ENCODE data around the gene PAF1.
"Not testable (repeated sequence)": the region's sequence is repeated elsewhere in the genome, so short reads cannot be mapped to it uniquely, and the experiment has no call there.

Gene PAF1

DNA sequence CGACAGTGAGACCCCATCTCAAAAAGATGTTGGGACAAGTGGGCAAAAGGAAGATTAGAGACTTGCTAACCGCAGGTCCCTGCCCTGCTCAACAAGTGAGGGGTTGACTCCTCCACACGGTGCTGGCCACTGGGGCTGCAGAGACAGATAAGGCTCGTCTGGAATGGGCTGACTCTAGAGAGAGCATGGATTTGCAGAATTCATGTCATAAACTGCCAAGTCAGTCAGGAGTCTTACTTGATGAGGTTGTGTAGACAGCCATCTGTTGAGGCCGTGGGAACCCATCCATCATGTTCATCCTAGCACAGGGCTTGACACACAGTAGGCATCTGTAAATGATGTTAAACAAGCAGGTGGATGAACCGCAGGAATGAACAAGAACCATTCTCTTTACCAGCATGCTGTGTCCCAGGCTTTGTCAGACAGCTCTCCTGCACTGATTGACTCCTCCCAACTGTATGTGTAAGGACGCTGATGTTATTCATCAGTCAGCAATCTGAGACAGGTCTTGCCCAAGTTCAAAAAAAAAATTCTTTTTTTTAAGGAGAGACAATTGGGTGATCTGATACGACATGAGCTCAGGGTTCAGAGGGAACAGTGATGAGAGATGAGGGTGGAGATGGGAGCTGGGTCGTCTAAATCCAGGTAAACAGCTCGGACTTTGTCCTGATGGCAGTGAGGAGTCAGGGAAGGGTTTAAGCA lies 8.8 kb downstream of the PAF1 start:
- no peak for DNase-seq

DNA sequence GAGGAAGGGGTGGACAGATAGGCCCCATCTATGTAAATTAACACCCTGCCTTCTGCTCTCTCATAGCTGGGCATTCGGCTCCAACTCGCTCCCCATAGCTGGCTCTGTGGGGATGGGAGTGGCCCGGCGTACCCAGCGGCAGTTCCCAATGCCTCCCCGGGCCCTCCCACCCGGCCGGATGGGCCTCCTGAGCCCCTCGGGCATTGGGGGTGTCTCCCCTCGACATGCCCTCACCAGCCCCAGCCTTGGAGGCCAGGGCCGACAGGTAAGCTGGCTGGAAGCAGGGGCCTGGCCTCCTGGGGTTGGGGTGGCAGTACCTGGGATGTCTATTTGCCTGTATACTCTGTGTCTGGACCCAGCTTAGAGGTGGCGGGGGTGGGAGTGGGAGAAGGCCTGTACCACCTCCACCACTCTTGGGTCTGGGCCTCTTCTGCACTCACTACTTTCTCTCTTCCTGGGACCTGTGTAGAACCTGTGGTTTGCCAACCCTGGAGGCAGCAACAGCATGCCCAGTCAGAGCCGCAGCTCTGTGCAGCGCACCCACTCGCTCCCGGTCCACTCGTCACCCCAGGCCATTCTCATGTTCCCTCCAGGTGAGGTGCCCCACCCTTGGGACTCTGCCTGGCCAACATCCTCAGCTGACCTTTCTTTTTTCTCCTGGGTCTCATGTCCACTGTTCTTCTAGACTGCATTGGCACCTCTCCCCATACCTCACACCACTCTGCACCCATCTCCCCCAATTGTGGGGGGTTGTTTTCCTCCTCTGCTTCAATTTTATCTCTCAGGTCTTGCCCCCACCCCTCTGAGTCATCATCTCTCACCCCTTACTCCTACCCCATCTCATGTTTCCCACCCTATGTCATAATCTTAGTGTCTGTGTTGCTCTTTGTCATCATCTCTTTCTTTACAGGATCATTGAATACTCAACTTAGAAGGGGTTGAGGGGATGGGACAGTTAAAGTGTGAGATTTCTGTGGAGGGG lies 10.1 kb downstream of the PAF1 start:
- no peak for DNase-seq

GRCh38 chr19:39379865-39380396 lies 11.0 kb downstream of the PAF1 start:
- DNase-seq = no peak

- DNase-seq = not testable (repeated sequence)
Measured at GRCh38 chr19:39379366-39379765, 11.5 kb downstream of the PAF1 start.

DNA sequence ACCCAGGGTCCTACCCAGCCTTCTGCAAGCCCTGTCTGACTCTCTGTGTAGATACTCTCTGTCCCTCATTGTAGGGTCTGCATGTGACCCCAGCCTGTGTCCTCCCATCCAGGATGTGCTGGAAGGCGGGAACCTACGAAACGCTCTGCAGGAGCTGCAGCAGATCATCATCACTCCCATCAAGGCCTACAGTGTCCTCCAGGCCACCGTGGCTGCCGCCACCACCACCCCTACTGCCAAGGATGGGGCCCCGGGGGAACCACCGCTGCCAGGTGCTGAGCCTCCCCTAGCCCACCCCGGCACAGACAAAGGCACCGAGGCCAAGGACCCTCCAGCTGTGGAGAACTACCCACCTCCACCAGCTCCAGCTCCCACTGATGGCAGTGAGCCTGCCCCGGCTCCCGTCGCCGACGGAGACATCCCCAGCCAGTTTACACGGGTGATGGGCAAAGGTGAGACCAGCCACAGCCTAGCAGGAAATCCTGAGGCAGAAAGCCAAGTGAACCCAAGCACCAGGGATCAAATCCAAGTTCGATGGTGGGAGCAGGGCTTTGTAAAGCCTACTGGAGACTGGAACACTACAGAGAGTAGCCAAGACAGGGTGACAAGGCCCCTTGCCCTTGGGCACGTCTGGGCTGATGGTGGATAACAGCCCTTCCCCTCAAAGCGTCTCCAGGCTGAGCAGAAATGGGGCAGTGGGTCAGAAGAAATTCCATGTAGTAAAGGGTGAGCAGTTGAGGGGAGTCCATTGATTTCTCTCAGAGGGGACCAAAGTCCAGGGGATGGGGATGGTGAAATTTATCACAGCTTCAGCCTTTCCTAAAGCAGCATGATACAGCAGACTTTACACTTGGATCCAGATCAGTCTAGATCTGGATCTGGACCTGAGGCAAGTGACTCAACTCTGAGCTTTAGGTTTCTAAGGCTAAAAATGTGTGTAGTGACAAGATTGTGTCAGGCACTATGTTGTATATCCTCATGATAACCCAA lies 13.2 kb downstream of the PAF1 start:
- no peak for DNase-seq

GRCh38 chr19:39375929-39376328 lies 15.0 kb downstream of the PAF1 start:
- no peak for DNase-seq

DNA sequence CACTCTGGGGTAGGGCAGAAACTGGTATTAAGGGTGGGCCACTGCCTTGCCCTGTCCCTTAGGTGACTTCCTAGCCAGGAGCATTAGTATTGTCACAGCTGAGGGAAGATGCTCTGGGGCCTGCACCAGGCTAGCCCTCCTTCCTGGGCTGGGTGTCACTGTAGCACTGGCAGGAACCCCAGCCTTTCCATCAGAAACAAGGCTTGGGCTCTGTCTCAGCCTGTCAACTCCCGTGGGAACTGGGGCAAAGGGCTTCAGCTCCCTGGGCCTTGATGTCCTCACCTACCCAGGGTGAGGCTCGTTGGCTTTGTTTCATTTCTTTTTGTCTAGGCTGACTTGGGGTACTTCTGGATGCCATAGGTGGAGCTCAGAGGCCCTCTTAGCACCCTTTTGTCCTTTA lies 18.0 kb downstream of the PAF1 start:
- no peak for DNase-seq

- DNase-seq = no peak
Measured at GRCh38 chr19:39372047-39372802, 18.7 kb downstream of the PAF1 start.

GRCh38 chr19:39370735-39371134 lies 20.2 kb downstream of the PAF1 start:
- DNase-seq = no peak

- DNase-seq = no peak
Measured at GRCh38 chr19:39369200-39369599, 21.7 kb downstream of the PAF1 start.

- DNase-seq = no peak
Measured at GRCh38 chr19:39365531-39365930, 25.4 kb downstream of the PAF1 start.

DNA sequence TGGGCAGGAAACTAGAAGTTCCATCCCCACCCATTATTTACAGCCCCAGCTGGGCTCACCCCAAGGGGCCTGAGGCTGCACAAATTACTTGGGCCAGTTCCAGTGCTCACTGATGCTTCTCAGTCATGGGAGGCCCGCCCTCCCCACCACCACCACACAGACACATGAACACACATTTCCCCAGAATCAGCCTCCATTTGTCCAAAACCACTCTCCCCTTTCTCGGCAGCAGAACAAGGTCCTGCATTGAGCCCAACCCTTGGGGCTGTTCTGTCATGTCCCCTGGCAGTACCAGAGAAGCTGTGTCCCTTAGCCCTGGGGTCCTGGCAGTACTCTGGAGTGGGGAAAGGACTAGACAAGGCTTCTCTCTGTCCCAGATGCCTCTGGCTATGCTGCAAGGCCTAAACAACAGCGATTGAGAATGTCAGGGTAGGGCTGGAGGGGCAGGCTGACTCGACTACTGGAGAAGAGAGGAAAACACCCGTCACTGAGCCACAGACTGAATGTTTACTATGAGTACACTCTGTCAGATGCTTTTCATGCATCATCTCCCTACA lies 26.9 kb downstream of the PAF1 start:
- DNase-seq = no peak

DNA sequence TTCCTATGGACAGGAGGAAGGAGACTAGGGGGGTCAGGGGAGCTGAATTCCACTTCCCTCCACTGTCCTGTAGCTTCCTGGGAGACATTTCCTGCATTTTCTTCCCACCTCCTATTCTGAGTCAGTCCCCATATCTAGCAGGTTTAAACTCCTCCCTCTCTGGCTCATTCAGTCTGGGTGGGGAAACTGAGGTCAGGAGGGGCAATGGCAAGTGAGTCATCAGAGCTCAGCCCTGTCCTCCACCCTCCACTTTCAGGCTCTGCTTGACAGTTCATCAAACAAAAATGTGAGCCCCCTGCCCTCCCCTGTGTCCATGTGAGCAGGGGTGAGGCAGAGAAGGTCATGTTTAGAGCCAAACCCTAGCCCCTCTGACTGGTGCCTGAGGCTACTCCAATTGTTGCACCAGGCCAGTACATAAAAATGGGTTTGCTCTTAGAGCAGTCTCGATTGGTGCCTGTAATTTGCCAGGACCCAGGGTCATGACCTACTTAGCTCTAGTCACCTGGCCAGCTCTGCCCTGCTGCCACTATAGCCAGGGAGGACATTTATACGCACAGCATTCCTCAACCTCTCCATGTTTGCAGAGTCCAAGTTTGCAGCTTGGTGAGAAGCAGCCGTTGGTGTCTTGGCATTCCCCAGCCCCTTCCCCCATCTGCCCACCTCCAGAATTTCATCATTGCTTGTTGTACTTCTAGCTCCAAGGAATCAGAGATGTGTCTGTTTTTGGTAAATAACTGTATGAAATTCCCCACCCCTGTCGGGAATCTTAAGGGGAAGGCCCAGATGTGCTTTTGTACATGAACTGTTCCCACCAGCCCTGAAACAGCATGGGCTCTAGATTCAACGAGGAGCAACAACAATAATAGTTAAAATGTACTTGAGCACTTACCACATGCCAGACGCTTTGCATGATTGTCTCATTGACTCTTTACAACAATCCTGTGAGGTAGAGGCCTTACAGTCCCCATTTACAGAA lies 27.9 kb downstream of the PAF1 start:
- DNase-seq = no peak

- no peak for DNase-seq
Measured at GRCh38 chr19:39360599-39360998, 30.3 kb downstream of the PAF1 start.

DNA sequence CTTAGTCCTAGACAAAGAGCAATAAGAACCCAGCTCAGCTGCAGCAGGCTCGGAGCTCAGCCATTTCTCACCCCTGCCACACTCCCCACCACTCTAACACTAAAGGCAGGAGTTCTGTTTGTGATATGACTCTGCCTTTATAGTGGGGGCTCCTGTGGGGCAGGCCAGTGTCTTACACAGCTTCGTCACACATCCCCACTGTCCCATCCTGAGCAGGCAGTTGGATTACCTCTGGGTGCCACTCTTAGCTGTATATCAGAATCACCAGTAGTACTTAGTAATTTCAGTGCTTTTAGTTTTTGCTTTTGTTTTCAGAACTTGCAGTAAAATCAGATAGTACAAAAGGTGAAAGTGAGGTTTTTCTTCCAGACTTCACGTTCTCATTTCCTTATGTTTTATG lies 31.9 kb downstream of the PAF1 start:
- no peak for DNase-seq

GRCh38 chr19:39356647-39357046 lies 34.3 kb downstream of the PAF1 start:
- no peak for DNase-seq

DNA sequence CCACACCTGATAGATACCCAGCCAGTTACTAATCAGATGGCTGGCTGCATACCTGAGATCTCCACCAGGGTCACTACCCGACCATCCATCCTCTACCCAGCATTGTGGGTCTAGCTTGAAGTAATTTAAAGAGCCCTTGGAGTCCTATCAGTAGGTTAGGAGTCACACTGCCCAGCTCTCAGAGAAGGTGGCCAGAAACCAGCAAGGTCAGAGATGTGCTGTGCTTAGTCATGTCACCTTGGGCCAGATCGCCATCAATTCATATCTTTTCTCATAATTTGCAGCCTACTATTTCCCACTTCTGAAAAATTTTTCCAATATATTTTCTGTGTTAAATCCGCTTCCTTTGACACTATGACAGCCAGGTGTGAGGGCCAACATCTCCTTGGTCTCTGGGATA lies 34.8 kb downstream of the PAF1 start:
- DNase-seq = no peak

DNA sequence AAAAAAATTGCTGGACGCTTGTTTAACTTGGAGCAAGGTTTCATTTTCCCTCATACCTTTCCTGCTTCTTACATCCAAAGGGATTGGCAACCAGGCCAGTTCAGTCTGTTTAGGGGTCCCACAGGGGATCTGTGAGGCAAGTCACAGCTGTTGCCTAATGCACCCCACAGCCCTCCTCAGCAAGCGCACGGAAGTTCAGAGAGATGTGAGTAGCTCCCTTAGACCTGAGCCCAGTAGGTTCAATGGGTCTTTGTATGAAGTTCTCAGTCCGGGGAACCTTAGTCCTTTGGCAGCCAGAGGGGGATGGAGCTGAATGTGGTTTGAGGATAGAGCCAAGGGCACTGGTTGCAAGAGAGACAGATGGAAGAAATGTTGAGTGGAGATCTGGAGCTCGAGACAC lies 35.7 kb downstream of the PAF1 start:
- no peak for DNase-seq

GRCh38 chr19:39352381-39353255 lies 38.3 kb downstream of the PAF1 start:
- DNase-seq = no peak
